Suppressor macrophage treated with lipopolysaccharide for 4 hours (primary cell): ENCODE results near the gene ZNF827.

Source experiments
- DNase-seq: peaks from one replicate; pipeline ENCODE4 v3.0.0-alpha.2; 2020

ZNF827 gene

DNA sequence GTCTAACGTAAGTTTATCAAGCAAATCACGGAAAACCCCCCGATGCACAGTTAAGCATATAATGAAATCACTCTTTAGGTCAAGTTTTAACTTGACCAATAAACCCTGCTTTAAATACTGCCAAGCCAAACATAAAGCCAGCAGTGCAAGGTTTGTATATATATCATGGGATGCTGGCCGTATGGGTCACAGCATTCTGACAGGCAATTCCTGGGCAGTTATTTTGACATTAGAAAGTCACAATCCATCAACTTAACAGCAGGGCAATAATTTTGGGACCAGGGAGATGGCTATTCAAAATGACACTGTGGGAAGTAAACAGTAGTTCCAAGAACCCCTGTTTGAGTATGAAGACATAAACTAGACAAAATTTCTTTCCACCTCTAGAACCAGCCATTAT lies 116.9 kb downstream of the ZNF827 start:
- DNase-seq, result no peak

DNA sequence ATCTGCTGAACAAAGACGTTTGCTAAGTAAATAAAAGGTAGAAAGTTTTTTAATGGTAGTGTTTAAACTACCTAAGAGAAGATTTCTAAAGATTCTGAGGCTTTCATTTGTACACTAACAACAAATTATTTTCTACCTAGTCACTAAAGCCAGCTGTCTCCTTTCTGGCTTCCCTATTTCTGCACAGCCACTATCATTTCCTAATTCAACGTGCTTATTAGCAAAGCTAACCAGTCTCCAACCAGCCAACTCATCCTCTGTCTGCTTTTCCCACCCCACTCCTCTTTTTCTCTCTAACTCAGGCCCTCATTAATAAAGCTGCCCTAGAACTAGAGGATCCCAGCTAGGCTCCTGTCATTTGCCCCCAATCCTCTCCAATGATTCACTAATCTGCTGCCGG lies 118.2 kb downstream of the ZNF827 start:
- DNase-seq, result peak; percentile 52

DNA sequence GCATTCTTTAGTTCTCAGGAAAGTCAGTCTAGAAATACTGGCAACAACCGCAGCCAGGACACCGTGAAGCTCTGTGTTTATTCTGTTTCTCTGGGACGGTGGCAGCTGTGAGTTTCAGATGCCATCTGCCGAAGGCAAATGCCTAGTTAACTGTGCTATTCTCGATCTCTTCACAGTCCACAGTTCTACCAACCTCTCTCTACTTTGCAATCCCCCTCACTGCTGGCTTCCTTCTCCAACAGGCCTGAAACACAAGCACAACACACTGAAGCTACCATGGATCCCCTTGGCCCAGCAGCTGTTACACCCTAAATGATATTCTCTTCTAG lies 118.8 kb downstream of the ZNF827 start:
- no peak for DNase-seq

DNA sequence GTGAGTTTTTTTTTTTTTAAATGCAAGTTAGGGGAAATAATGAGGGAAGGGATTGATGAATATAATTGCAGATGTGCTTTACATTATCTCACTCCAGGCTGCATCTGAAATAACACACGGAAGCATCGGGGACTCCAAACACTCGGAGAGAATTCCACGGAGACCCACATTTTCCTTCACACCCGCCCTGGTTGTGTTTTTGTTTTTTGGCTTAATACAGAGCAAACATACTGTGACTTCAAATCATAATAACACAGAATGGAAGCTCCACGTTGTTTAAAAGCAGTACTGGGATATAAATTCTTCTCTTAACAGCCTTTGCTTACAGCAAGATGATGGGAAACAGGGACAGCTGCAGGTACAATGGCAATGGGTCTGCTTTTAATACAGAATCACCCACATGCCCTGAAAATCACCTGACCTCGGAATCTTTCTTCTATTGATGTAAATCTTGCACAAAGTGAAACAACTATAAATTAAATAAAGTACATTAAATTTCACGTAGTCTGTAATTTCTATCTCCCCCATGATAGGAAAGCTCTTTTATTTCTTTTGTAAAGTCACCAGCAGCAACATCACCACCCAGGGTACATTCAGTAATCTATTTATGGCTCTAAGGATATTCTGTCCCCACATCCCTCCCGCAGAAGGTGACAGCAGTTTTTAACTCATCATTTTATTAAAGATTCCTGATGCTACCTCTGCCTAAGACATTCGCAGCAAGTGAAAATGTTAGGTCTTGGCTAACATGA lies 119.3 kb downstream of the ZNF827 start:
- DNase-seq, result no peak

DNA sequence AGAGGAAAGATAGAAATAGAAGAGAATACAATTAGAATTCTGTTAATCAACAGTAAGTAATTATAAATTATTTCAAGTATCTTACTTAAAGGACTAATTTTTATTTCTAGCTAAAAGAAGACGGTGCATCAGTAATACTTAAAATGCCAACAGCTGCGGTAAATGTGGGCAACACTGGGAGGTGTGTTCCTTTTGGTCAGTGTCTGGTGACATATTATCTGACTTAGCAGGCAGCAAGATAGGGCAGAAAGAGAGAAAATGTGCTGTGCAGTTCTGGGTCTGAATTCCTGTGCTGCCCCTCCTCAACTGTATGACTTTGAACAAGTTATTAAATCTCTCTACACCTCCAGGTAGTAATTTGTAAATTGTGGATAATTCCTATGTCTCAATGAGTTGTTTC lies 120.6 kb downstream of the ZNF827 start:
- no peak for DNase-seq

DNA sequence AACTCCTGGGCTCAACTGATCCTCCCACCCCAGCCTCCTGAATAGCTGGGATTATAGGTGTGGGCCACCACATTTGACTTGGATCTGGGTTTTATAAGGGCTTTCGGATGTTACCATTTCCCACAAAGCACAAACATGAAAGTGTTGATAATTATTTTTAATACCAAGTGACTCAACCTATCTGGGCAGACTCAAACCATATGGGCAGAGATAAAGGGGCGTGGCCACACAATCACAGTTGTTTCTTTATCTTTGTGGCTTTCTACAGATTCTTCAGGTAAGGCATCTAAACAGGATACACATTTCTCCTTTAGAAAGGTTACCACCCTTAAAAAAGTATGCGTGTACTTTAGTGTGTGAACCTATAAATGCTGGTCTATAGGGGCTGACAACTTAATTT lies 122.5 kb downstream of the ZNF827 start:
- DNase-seq, result no peak

DNA sequence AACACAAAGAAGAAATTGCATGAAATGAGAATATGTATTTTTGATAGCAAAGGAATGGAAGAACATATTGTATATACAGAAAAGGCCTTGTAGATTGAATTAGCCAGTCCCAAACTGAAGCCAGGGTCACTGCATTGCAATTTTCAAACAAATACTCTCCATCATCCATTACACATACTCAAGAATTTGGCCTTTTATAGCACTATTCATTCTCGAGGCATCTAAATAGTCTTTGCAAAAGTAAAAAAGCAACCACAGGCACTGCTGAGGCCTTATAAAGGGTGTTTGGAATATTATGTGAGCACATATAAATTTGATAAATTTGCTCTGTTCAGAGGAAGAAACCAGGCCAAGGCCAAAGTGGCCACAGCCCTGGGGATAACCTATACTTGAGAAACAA lies 123.0 kb downstream of the ZNF827 start:
- no peak for DNase-seq

DNA sequence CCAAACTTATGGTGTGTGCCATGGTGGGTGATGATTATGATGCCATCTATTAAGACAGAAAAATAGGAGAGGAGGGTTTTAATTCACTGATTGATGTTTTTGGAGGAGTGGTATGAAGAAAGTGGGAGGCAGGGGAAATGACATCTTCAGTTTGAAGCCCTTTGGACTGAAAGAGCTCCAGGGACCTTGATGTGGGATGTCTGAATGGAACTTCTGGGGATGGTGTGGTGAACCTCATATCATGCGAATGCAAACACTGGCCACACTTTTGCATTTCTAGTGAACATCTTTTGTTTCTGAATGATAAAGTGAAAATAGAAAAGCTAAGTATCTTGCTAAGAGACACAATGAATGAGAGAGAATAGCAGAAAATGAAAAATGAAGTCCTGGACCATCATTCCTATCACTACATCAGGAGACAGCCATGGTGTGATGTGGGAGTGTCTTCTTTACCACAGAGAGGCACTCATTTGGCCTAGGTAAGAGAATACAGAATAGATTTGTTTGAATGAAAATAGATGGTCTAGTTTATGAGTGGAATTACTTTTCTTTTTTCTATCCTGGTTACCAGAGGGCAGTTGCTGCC lies 123.5 kb downstream of the ZNF827 start:
- no peak for DNase-seq

DNA sequence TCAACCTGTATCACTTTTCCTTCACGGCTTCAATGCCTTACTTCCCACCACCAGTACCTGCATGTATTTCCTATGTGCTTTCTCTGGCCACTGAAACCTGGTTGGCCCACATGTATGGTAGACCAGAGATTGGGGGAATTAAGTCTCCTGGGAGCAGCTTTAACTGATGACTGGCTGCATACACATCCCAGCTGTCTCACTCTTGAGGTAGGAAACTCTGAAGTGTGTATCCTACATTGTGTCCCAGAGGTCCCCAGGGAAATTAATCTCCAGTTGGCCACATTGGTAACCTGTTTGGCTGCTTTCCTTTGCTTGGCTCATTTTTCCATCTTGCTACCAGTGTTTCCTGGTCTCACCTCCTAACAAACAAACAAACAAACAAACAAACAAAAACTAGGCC lies 124.4 kb downstream of the ZNF827 start:
- DNase-seq, result no peak

DNA sequence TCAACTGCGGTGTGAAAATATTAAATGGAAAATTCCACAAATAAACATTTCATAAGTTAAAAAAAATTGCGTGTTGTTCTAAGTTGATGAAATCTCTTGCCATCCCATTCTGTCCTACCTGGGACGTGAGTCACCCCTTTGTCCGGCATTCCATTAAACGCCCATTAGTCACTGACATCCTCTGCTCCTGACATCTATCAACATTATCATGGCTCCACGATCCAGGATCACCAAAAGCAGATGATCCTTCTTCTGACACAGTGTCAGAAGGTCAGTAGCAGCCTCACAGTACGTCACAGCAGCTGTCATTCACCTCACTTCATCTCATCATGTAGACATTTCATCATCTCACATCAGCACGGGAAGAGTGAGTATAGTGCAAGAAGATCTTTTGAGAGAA lies 125.7 kb downstream of the ZNF827 start:
- DNase-seq, result no peak

DNA sequence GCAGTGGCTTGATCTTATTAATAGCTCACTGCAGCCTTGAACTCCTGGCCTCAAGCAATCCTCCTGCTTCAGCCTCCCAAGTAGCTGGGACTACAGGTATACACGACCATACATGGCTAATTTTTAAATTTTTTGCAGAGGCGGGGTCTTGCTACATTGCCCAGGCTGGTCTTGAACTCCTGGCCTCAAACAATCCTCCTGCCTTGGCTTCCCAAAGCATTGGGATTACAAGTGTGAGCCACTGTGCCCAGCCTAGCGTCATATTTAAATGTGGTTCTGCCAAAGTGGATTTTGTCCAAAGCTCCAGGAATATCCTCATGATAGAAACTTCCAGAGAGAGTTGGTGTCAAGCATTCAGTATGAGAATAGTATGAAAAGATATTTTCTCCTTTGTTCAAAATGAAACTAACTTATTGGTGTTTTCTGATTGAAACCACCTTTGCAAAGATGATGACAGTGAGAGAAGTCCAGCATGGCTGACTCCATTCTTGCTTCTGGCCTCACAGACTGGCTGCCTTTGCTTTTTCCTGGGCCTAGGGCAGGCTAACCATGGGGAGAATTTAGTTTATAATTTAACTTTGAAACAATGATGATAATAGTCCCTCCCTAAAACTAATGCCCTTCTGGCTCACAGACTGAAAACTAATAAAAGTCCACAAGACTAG lies 129.6 kb downstream of the ZNF827 start:
- no peak for DNase-seq

DNA sequence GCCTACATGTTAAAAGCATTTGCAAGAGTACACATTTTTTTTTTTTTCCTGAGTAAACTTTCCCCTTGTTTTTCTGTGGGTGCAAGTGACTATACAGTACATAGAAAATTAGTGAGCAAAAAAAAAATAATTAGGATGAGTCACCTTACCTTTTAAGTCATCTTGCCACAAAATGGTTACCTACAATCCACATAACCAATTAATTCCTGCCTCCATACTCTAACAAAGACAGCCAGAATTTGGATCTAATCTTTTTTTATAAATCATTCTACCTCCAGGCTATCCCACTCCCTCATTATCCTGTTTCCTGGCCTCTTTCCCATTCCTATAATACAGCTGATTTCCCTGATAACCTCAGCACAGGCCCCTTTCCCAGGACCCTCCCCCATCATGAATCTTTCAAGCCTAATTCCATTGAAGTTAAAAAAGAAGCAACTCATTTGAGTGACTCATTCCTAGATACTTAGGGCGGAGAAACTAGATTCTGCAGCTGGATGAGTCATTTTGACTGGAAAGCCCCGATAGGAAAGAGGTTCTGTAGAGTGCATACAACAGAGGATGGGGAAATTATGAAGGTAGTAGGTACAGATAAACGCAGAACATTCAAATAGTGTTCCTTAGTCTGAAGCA lies 130.5 kb downstream of the ZNF827 start:
- DNase-seq, result peak; percentile 86

DNA sequence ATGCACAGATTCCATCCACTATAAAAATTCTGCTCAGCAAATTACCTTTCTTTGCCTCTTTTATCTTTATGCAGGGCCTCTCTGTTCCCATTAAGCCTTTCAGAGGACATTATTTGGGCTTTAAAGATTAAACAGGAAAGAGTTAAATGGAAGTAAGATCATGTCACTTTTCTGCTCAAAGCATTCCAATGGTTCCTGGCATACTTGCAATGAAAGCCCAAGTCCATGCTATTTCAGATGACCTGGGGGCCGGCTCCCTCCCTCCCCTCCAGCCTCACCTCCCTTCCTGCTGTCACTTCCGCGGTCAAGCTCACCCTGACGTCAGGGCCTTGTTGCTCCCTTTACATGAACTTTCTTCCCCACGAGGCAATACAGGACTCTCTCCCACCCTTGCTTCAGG lies 133.1 kb downstream of the ZNF827 start:
- no peak for DNase-seq

DNA sequence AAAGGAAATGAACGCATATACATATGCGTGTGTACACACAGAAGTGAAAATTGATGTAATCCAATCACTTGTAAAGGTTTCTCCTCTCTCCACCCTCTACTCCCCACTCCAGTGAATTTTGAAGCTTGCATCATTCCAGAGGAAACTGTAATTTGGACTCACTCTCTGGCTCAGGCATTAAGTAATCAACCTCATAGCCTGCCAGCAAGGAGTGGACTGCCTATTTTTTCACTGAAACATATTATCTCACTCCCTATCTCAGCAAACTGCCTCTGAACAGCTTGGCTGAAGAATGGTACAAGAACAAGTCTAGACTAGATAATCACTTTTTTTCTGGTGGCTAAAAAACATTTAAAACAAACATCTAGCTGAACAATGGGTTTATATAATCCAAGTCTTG lies 134.5 kb downstream of the ZNF827 start:
- peak; percentile 59 for DNase-seq

DNA sequence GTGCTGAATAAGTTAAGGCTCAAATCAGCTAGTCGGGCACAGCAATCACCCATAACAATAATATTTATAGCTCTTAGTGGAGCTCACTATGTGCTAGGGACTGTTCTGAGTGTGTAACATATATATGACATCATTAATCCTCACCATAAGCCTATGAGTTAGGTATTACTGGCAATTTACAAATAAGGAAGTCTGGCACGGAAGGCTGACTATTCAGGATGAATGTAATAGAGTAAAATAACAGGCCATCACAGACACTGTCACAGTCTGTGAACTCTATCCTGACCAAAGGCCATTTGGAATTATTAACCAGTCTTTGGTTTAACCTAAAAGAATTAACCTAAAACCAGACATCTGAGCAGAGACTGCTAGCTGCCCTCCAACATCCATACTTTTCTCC lies 139.4 kb downstream of the ZNF827 start:
- DNase-seq, result peak; percentile 58

DNA sequence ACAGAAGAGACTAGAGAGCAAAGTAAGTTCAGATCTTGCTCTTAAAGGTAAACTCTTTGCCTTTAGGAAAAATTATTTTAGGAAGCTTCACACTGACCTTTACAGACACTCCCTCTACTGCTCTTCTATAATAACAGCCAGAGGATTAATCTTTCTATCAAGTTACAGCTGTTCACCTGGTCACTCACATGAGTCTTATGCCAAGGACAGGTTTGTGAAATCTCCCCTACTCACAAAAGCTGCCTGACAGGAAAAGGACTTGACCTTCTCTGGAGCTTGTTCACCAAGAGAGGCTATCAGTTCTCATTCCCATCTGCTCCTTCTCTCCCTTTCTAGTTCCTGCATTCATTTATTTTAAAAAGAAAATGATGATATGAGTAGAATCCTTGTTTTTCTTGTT lies 141.3 kb downstream of the ZNF827 start:
- no peak for DNase-seq

DNA sequence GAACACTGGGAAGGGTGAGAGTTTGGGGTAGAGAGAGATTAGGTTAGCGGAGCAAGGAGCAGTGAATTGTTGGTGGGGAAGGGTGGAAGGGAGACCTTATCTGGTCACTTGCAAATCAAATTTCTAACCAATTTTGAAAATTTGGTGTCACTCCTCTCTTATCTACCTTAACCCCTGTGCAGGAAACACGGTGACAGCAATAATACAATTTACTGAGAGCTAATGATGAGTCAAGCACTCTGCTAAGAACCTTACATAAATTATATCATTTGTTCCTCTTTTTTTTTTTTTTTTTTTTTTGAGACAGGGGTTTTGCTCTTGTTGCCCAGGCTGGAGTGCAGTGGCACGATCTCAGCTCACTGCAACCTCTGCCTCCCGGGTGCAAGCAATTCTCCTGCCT lies 142.3 kb downstream of the ZNF827 start:
- DNase-seq, result no peak

DNA sequence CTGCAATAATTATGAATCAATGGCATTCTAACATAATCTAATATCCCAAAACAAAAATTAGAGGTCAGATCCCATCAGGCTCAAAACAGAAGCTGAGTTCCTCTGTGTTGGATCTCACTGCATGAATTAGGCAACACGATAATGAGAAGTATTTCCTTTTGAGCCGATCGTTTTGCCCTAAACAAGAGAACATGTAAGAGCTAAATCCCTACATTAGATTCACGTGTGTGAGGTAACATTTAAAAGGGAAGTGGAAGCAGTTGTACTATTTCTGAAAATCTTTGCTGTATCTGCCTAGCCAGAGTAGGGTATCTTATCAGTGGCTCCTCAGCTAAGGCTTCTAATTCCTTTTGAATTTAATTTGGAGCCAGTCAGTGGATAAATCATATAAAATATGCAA lies 143.1 kb downstream of the ZNF827 start:
- peak; percentile 31 for DNase-seq

DNA sequence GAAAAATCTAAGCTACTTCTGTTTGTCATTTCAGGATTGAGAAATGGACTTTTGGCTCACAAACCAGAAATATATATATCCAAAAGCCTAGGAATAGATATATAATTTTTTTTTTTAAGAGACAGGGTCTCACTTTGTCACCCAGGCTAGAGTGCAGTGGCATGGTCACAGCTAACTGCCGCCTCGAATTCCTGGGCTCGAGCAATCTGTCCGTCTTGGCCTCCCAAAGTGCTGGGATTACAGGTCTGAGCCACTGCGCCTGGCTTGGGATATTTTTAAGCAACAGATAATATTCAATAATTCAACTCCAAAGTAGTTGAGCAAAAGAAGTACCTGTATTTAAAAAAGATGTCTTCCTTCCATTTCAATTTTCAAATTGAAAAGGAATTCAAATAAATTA lies 146.2 kb downstream of the ZNF827 start:
- DNase-seq, result no peak

DNA sequence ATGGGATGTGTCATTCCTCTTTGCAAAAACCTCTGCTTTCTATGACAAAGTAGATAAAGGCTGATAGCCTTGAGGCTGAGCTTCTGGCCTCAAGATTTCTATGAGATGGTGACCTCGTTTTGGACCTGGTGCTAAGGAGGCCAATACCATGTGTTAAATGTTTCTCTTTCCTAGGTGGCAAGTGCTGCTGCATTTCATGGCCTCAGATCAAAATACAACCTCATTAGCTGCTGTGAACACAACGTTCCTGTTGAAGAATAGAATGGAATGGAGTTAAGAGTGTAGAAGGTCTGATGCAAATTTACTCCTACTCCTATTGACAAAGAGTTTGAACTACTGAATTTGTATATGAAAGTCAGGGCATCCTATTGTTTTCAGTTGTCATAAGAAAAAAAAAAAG lies 146.6 kb downstream of the ZNF827 start:
- DNase-seq, result no peak

DNA sequence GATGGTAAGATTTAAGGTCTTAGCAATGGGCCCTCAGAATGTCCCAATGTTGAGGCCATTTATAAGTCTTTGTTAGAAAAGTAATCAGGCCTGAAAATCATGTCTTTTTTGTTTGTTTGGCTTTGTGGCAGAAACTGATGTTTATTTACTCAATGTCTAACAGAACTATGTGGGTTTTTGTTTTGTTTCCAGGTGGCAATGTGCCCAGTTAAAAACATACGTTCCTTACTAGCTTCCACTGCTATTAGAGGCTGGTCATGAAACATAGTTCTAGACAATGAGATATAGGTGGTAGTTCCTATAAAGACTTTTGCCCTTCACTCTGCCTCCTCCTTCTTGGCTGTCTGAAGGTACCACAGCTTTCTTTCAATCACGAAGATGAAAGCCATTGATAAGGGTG lies 149.9 kb downstream of the ZNF827 start:
- no peak for DNase-seq

DNA sequence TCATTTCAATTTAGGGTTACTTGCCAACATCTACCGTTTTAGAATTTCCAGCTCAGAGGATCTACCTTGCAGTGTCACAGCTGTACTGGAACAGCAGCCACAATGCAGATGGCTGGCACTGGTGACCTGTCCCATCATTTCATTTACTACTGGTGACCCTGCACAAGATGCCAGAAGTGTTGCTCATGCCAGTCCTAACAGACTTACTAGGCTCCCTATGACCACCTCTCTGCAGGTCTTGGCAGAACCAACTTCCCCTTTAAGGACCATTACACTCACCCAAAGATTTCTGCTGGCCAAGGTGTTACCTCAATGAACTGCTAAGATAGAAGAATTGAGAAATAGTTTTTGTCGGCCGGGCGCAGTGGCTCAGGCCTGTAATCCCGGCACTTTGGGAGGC lies 151.8 kb downstream of the ZNF827 start:
- DNase-seq, result no peak

DNA sequence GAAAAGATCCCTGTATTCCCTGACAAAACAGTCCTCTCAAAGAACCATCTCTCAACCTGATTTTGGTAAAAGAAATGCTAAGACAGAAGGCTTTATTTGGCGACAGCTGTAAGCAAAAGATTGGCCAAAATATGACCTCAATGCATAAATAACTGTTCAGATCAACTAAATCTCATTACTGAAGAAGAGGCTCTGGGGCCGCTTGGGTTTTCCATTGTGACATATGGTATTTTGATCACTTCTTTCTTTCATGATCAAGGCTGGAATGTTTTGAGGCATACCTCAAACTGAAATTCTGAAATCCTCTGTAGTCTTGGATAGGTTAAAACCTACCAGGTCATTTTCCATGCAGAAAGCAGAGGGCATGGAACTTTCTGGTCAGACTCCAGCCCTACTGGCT lies 152.4 kb downstream of the ZNF827 start:
- DNase-seq, result no peak

DNA sequence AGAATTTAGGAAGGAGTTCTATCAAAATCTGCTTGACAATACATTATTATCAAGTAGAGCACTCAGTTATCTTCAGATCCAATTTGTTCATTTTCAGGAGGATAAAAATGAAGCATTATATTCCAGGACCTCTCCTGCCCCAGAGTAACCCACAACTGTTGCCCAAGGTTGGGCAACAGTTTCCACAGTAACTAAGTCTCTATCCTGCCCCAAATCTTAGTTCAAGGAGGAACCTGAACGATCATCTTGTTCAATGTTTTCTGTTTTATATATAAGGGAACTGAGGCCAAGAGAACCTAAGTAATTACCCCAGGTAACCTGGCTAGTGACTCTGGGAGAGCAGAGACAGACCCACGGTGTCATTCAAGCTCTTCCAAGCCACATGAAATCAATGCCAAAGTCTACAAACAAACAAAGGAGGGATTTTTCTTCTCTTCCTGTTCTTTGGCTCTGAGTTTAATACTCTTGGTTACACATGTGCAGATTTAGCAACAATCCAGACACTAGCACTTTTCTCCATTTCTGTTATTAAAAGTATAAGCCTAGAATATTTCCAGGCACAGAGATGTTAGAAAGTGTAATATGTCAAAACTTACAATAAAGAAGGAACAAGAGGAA lies 153.1 kb downstream of the ZNF827 start:
- peak; percentile 15 for DNase-seq
